Spleen (tissue), 11 donors: Measurements from ENCODE around the gene HMHB1. TPM values are rescaled to one million over a fixed set of nuclear protein-coding genes. Genes with fewer than 3 reads are reported as not detected.

Source experiments
- DNase-seq: peaks from one replicate; pipeline ENCODE4 v3.0.0-alpha.2; 2020
- H3K27ac ChIP-seq, 8 donors: fragments of 200-600 bp; sonication (generic) in 7 of 8; 1 replicate in 4 of 8; 2 replicates in 4 of 8; pipeline versions ENCODE4 v1.5.0 to v1.8.0; 2016 to 2021; ENCODE audit warnings: inconsistent platforms in 4 of 8, mild to moderate bottlenecking in 4 of 8, moderate library complexity in 1 of 8
- H3K27me3 ChIP-seq, 7 donors: fragments of 200-600 bp; sonication (generic) in 6 of 7; replicated peaks in 1 of 7; 1 replicate in 4 of 7; 2 replicates in 3 of 7; pipeline versions ENCODE4 v1.5.0 to v1.8.0; 2016 to 2021; ENCODE audit warnings: inconsistent platforms in 3 of 7, mild to moderate bottlenecking in 1 of 7
- H3K36me3 ChIP-seq, 6 donors: fragments of 200-600 bp; sonication (generic) in 5 of 6; 1 replicate in 4 of 6; 2 replicates in 2 of 6; pipeline versions ENCODE4 v1.5.0 to v1.8.0; 2016 to 2021; ENCODE audit warnings: inconsistent platforms in 2 of 6
- H3K4me1 ChIP-seq, 6 donors: fragments of 200-600 bp; sonication (generic) in 5 of 6; 1 replicate in 3 of 6; 2 replicates in 3 of 6; pipeline versions ENCODE4 v1.5.0 to v1.8.0; 2016 to 2021; ENCODE audit warnings: inconsistent platforms in 3 of 6
- H3K4me3 ChIP-seq, 8 donors: fragments of 200-600 bp; sonication (generic) in 7 of 8; 1 replicate in 4 of 8; 2 replicates in 4 of 8; pipeline versions ENCODE4 v1.5.0 to v1.8.0; 2016 to 2021; ENCODE audit warnings: inconsistent platforms in 4 of 8, mild to moderate bottlenecking in 4 of 8, moderate library complexity in 2 of 8
- H3K9me3 ChIP-seq, 8 donors: fragments of 200-600 bp; sonication (generic) in 7 of 8; 1 replicate in 4 of 8; 2 replicates in 4 of 8; pipeline versions ENCODE4 v1.5.0 to v1.8.0; 2016 to 2021; ENCODE audit warnings: inconsistent platforms in 4 of 8
- CTCF ChIP-seq, 11 experiments: fragments of 200-600 bp in 7 of 11; fragments of 450-650 bp in 4 of 11; sonication (generic) in 4 of 11; IDR thresholded peaks in 8 of 11; conservative IDR thresholded peaks in 3 of 11; 1 replicate in 7 of 11; 2 replicates in 4 of 11; pipeline versions ENCODE4 v1.4.0 to v1.8.0; 2016 to 2021; ENCODE audit warnings: antibody characterized with exemption in 11 of 11, inconsistent platforms in 4 of 11, mild to moderate bottlenecking in 1 of 11
- POLR2A ChIP-seq, 3 donors: fragments of 450-650 bp; IDR thresholded peaks; one replicate each; pipeline ENCODE4 v1.5.1; 2017; ENCODE audit warnings: antibody characterized with exemption in 3 of 3, mild to moderate bottlenecking in 1 of 3
- POLR2AphosphoS5 ChIP-seq, 3 donors: sonication (generic); formaldehyde crosslinking; IDR thresholded peaks; one replicate each; pipeline ENCODE4 v1.5.1; 2017; ENCODE audit warnings: antibody characterized with exemption in 3 of 3
- whole genome bisulfite sequencing, 5 donors: extraction: QIAGEN DNeasy Blood & Tissue Kit in 3 of 5; methylation state at CpG; one replicate each; pipeline versions ENCODE4 v1.1.5 to v1.1.7; 2013 to 2018; 5-methylcytosine and 5-hydroxymethylcytosine counted together
- intact Hi-C: fragments of 100-400 bp; cut with DNase I; formaldehyde crosslinking; loops from one replicate; pipeline ENCODE4 v1.15.0; 2023; ENCODE audit warnings: low total_unique reads
- polyA plus RNA-seq, 3 donors: library from polyadenylated mRNA; stranded (reverse); fragments of 200-250 nt; gene quantifications; one replicate each; pipeline ENCODE4 v1.2.1, GENCODE V29; 2013
- total RNA-seq, 7 donors: library from RNA; depleted of rRNA in 3 of 7; stranded (reverse); fragments of >200 nt in 3 of 7; fragmentation: NEBNext Ultra II Directional in 4 of 7; extraction: Animal tissue kit (Norgen Biotek cat#: 25700) in 4 of 7; gene quantifications; one replicate each; pipeline versions ENCODE4 v1.1.0 to v1.2.1, GENCODE V29; 2016 to 2021
- donor health status: healthy with polysubstance abuse.
- donor health status: DM: no; HTN: no; CAD: no; lungs with moderate emphysema.
- donor health status: DM: no; HTN: no; CAD: no.
- donor health status: Bipolar disorder and iron deficiency.
- donor health status: healthy.
- donor health status: DM: no; HTN: no; CAD: no.
- donor health status: DM: yes; HTN: yes; CAD: no.

HMHB1 gene
- total and polyA plus RNA-seq, 10 donors: 0.94 TPM; not detected in 9

- TF ChIP-seq POLR2AphosphoS5 (IDR thresholded peaks at IDR 0.05) (no peak), CTCF (IDR thresholded peaks at IDR 0.05 in 8 of 11, conservative IDR thresholded peaks at IDR 0.05 in 3 of 11) (no peak), POLR2A (IDR thresholded peaks at IDR 0.05) (no peak)
- WGBS, 5 donors: 60 to 64% (median 63%) methylated on average over 2 of the region's 2 CpGs
- no peaks in the 10 kb centered on the region for H3K9me3 ChIP-seq
- peaks cover 0 to 28% (median 2%) of the 10 kb centered on the region in 6 donors for H3K4me1 ChIP-seq
- no peak overlapping the region for H3K27ac ChIP-seq
- no peaks in the 10 kb centered on the region for H3K27me3 ChIP-seq
- no peaks in the 10 kb centered on the region for H3K36me3 ChIP-seq
- DNase-seq: no peak
- no peak overlapping the region for H3K4me3 ChIP-seq
- intact Hi-C loops: no loop called here
Measured at GRCh38 chr5:143800715-143801114, 11.2 kb upstream of the HMHB1 start.

GRCh38 chr5:143801252-143801939 is 10.6 kb upstream of the HMHB1 start:
- DNase-seq: no peak
- Histone ChIP-seq H3K27ac (no peak overlapping the region), H3K4me3 (no peak overlapping the region), H3K9me3 (no peaks in the 10 kb centered on the region), H3K4me1 (peaks cover 0 to 27% (median 2%) of the 10 kb centered on the region in 6 donors), H3K27me3 (no peaks in the 10 kb centered on the region), H3K36me3 (no peaks in the 10 kb centered on the region)
- TF ChIP-seq POLR2A (IDR thresholded peaks at IDR 0.05) (no peak), POLR2AphosphoS5 (IDR thresholded peaks at IDR 0.05) (no peak), CTCF (IDR thresholded peaks at IDR 0.05 in 8 of 11, conservative IDR thresholded peaks at IDR 0.05 in 3 of 11) (no peak)
- WGBS, 5 donors: 79 to 87% (median 84%) methylated on average over 6 of the region's 6 CpGs
- intact Hi-C loops: no loop called here

- DNase-seq: no peak
- no peak overlapping the region for H3K27ac ChIP-seq
- no peaks in the 10 kb centered on the region for H3K36me3 ChIP-seq
- no peak for TF ChIP-seq POLR2A (IDR thresholded peaks at IDR 0.05)
- TF ChIP-seq CTCF (IDR thresholded peaks at IDR 0.05 in 8 of 11, conservative IDR thresholded peaks at IDR 0.05 in 3 of 11): no peak
- TF ChIP-seq POLR2AphosphoS5 (IDR thresholded peaks at IDR 0.05): no peak
- WGBS, 5 donors: 60 to 82% (median 72%) methylated on average over 2 of the region's 2 CpGs
- no peaks in the 10 kb centered on the region for H3K27me3 ChIP-seq
- intact Hi-C loops: no loop called here
- no peak overlapping the region for H3K4me3 ChIP-seq
- H3K4me1 ChIP-seq: peaks cover 0 to 8% (median 0%) of the 10 kb centered on the region in 6 donors
- no peaks in the 10 kb centered on the region for H3K9me3 ChIP-seq
Measured at GRCh38 chr5:143805861-143806260, 6.1 kb upstream of the HMHB1 start.

- DNase-seq: no peak
- intact Hi-C loops: no loop called here
- no peak overlapping the region for H3K4me3 ChIP-seq
- H3K27ac ChIP-seq: no peak overlapping the region
- WGBS, 5 donors: 26 to 43% (median 42%) methylated on average over 2 of the region's 2 CpGs
- no peaks in the 10 kb centered on the region for H3K36me3 ChIP-seq
- no peaks in the 10 kb centered on the region for H3K27me3 ChIP-seq
- peaks cover 0 to 1% (median 0%) of the 10 kb centered on the region in 6 donors for H3K4me1 ChIP-seq
- no peak for TF ChIP-seq POLR2AphosphoS5 (IDR thresholded peaks at IDR 0.05)
- TF ChIP-seq CTCF (IDR thresholded peaks at IDR 0.05 in 8 of 11, conservative IDR thresholded peaks at IDR 0.05 in 3 of 11): no peak
- no peak for TF ChIP-seq POLR2A (IDR thresholded peaks at IDR 0.05)
- no peaks in the 10 kb centered on the region for H3K9me3 ChIP-seq
Measured at GRCh38 chr5:143806579-143806978, 5.4 kb upstream of the HMHB1 start.
